ENCODE results near the gene SNRPD3. TPM values are rescaled to one million over a fixed set of nuclear protein-coding genes. Genes with fewer than 3 reads are reported as not detected.

Gene SNRPD3
- total RNA-seq: 100 to 1,000 TPM in 3 of 4 donors, 10 to 100 TPM in 1; 98.4 to 138 (median 104) TPM

- Histone ChIP-seq H3K27me3 (no peaks in the 10 kb centered on the region), H3K36me3 (peaks cover 0 to 42% of the 10 kb centered on the region in 2 donors), H3K9me3 (no peaks in the 10 kb centered on the region), H3K4me3 (peak within 1 kb of the TSS; percentile 91 to 98), H3K4me1 (peaks cover 2 to 80% (median 26%) of the 10 kb centered on the region in 3 donors), H3K27ac (peak within 1 kb of the TSS; percentile 74 to 99 (median 96))
- peak; percentile 95 for ATAC-seq
- 0 to 1% methylated on average over 1 to 17 of the region's 59 CpGs for WGBS, 2 donors (ENCODE audit: low coverage in 1 of 2)
- TF ChIP-seq POLR2A (IDR thresholded peaks at IDR 0.05) (peak; percentile 28 to 57), EP300 (IDR thresholded peaks at IDR 0.05) (no peak), CTCF (IDR thresholded peaks at IDR 0.05) (peak in 3 of 4 experiments; percentile 15 to 68 (median 56)), POLR2AphosphoS5 (IDR thresholded peaks at IDR 0.05) (peak; percentile 92)
These were observed at the start of gene SNRPD3 for GRCh38 chr22:24555165-24556039. Gene SNRPD3 (plus strand): TSS chr22:24555999. CDS start chr22:24557675, 1,676 bp downstream.

- Histone ChIP-seq H3K27ac (no peak overlapping the region), H3K27me3 (no peaks in the 10 kb centered on the region), H3K4me3 (no peak overlapping the region), H3K36me3 (no peaks in the 10 kb centered on the region), H3K9me3 (no peaks in the 10 kb centered on the region), H3K4me1 (peaks cover 2 to 29% (median 6%) of the 10 kb centered on the region in 3 donors)
- WGBS, 2 donors (ENCODE audit: low coverage in 1 of 2): 75% methylated on average over 5 of the region's 6 CpGs; no CpG with 5 or more reads in 1 of the 2 donors
- no peak for ATAC-seq
- TF ChIP-seq POLR2AphosphoS5 (IDR thresholded peaks at IDR 0.05) (no peak), EP300 (IDR thresholded peaks at IDR 0.05) (no peak), CTCF (IDR thresholded peaks at IDR 0.05) (no peak), POLR2A (IDR thresholded peaks at IDR 0.05) (no peak)
These were observed 48.9 kb upstream of the SNRPD3 start for GRCh38 chr22:24506802-24507438.

- TF ChIP-seq EP300 (IDR thresholded peaks at IDR 0.05): no peak
- TF ChIP-seq POLR2A (IDR thresholded peaks at IDR 0.05): no peak
- no peak for TF ChIP-seq CTCF (IDR thresholded peaks at IDR 0.05)
- TF ChIP-seq POLR2AphosphoS5 (IDR thresholded peaks at IDR 0.05): no peak
- ATAC-seq: no peak
These were observed 48.1 kb upstream of the SNRPD3 start for GRCh38 chr22:24507716-24508115.

GRCh38 chr22:24510637-24511625, 44.9 kb upstream of the SNRPD3 start:
- Histone ChIP-seq H3K27ac (peak overlapping the region in 1 of 4 donors; percentile 43), H3K4me3 (no peak overlapping the region), H3K27me3 (no peaks in the 10 kb centered on the region), H3K9me3 (no peaks in the 10 kb centered on the region), H3K36me3 (no peaks in the 10 kb centered on the region), H3K4me1 (peaks cover 2 to 35% (median 6%) of the 10 kb centered on the region in 3 donors)
- WGBS, 2 donors (ENCODE audit: low coverage in 1 of 2): 34 to 74% methylated on average over 6 to 9 of the region's 10 CpGs
- TF ChIP-seq CTCF (IDR thresholded peaks at IDR 0.05) (no peak), POLR2AphosphoS5 (IDR thresholded peaks at IDR 0.05) (peak; percentile 34), EP300 (IDR thresholded peaks at IDR 0.05) (no peak), POLR2A (IDR thresholded peaks at IDR 0.05) (no peak)
- peak; percentile 85 for ATAC-seq

More at GRCh38 chr22:24507716-24508115, 48.1 kb upstream of the SNRPD3 start:
- Histone ChIP-seq H3K27me3 (no peaks in the 10 kb centered on the region), H3K4me1 (peaks cover 2 to 33% (median 6%) of the 10 kb centered on the region in 3 donors), H3K4me3 (no peak overlapping the region), H3K36me3 (no peaks in the 10 kb centered on the region), H3K9me3 (no peaks in the 10 kb centered on the region), H3K27ac (no peak overlapping the region)
- 60 to 72% methylated on average over 2 to 7 of the region's 7 CpGs for WGBS, 2 donors (ENCODE audit: low coverage in 1 of 2)
